IMR-90 (cell line): Measurements from ENCODE around the gene ASPRV1. TPM values are rescaled to one million over a fixed set of nuclear protein-coding genes. Genes with fewer than 3 reads are reported as not detected.
A peak's percentile ranks its signal among the peaks of the same experiment; 100 is the strongest.

ENCODE experiments used
- ATAC-seq: fragments of 200-7000 bp; cut with Tn5 transposase; 2 replicates; pipeline ENCODE4 v1.9.1; 2020; ENCODE audit warnings: low read depth, mild to moderate bottlenecking, moderate library complexity
- BruUV-seq: library from RNA; stranded (reverse); fragments of 400-500 nt; replicated peaks from 2 replicates; lab custom pipeline; 2021; lab: Mats Ljungman, UMichigan
- CTCF ChIA-PET: fragments of 300-600 bp; formaldehyde crosslinking; extraction: SDS; loops from one replicate; lab custom pipeline; 2021; ENCODE audit warnings: antibody characterized with exemption; lab: Yijun Ruan, JAX
- POLR2A ChIA-PET: fragments of 300-600 bp; sonication (Branson Sonifier 250); formaldehyde crosslinking; loops from one replicate; lab custom pipeline; 2022; ENCODE audit warnings: antibody characterized with exemption; ENCODE audit not compliant: unreplicated experiment; lab: Charles Lee
- DNase-seq: peaks from one replicate; pipeline ENCODE4 v3.0.0; 2013
- H2AFZ ChIP-seq: replicated peaks from 2 replicates; pipeline ENCODE3; 2013; ENCODE audit warnings: low read length, mild to moderate bottlenecking; ENCODE audit not compliant: poor library complexity
- H2AK5ac ChIP-seq: 2 replicates; pipeline ENCODE4 v1.6.1; 2013; ENCODE audit warnings: low read depth, low read length, inconsistent platforms
- H2AK9ac ChIP-seq: replicated peaks from 2 replicates; pipeline ENCODE3; 2013; ENCODE audit warnings: mild to moderate bottlenecking, low read depth, low read length, moderate library complexity; ENCODE audit not compliant: poor library complexity
- H2BK120ac ChIP-seq: 2 replicates; pipeline ENCODE4 v1.6.1; 2013; ENCODE audit warnings: low read depth, low read length, inconsistent platforms
- H2BK15ac ChIP-seq: 3 replicates; pipeline ENCODE4 v1.6.1; 2013; ENCODE audit warnings: low read depth, low read length, inconsistent platforms
- H2BK20ac ChIP-seq: 2 replicates; pipeline ENCODE4 v1.6.1; 2013; ENCODE audit warnings: low read depth, mild to moderate bottlenecking, inconsistent platforms, low read length, moderate library complexity
- H2BK5ac ChIP-seq: 2 replicates; pipeline ENCODE4 v1.6.1; 2013; ENCODE audit warnings: mild to moderate bottlenecking, low read depth, low read length, inconsistent platforms; ENCODE audit not compliant: poor library complexity, severe bottlenecking
- H3K14ac ChIP-seq: replicated peaks from 2 replicates; pipeline ENCODE4 v1.6.1; 2013; ENCODE audit warnings: low read depth, low read length, inconsistent platforms
- H3K18ac ChIP-seq: 2 replicates; pipeline ENCODE4 v1.6.1; 2013; ENCODE audit warnings: low read depth, low read length, control low read depth
- H3K23ac ChIP-seq: 2 replicates; pipeline ENCODE4 v1.6.1; 2013; ENCODE audit warnings: low read depth, low read length, inconsistent platforms
- H3K27ac ChIP-seq: 2 replicates; pipeline ENCODE4 v1.5.1; 2013; ENCODE audit warnings: mild to moderate bottlenecking, control low read depth, low read length; ENCODE audit not compliant: insufficient read depth
- H3K27me3 ChIP-seq: 2 replicates; pipeline ENCODE4 v1.6.1; 2013; ENCODE audit warnings: low read length; ENCODE audit not compliant: control insufficient read depth, insufficient read depth
- H3K36me3 ChIP-seq: 2 replicates; pipeline ENCODE4 v1.6.1; 2013; ENCODE audit warnings: low read length, mixed read lengths; ENCODE audit not compliant: control insufficient read depth, insufficient read depth
- H3K4ac ChIP-seq: 2 replicates; pipeline ENCODE4 v1.6.1; 2013; ENCODE audit warnings: low read depth, low read length, inconsistent platforms
- H3K4me1 ChIP-seq: 2 replicates; pipeline ENCODE4 v1.6.1; 2013; ENCODE audit warnings: low read length, mixed read lengths; ENCODE audit not compliant: control insufficient read depth, insufficient read depth
- H3K4me2 ChIP-seq: 2 replicates; pipeline ENCODE4 v1.6.1; 2013; ENCODE audit warnings: low read depth, mild to moderate bottlenecking, control low read depth, low read length, moderate library complexity
- H3K4me3 ChIP-seq: 2 replicates; pipeline ENCODE4 v1.5.1; 2013; ENCODE audit warnings: low read depth, mild to moderate bottlenecking, control low read depth, low read length, moderate library complexity; ENCODE audit not compliant: insufficient read depth
- H3K56ac ChIP-seq: 2 replicates; pipeline ENCODE4 v1.6.1; 2013; ENCODE audit warnings: low read length, inconsistent platforms; ENCODE audit not compliant: insufficient read depth; ENCODE audit errors: extremely low read depth
- H3K79me1 ChIP-seq, 2 experiments: 2 replicates each; pipeline ENCODE4 v1.6.1; 2013; ENCODE audit warnings: low read length in 2 of 2, inconsistent platforms in 1 of 2, low read depth in 1 of 2
- H3K9ac ChIP-seq: 2 replicates; pipeline ENCODE4 v1.6.1; 2013; ENCODE audit warnings: low read depth, low read length, control low read depth
- H3K9me1 ChIP-seq: 2 replicates; pipeline ENCODE4 v1.6.1; 2013; ENCODE audit warnings: low read length, inconsistent platforms; ENCODE audit not compliant: insufficient read depth
- H3K9me3 ChIP-seq: 2 replicates; pipeline ENCODE4 v1.6.1; 2013; ENCODE audit warnings: low read length; ENCODE audit not compliant: control insufficient read depth, insufficient read depth
- H4K20me1 ChIP-seq: 2 replicates; pipeline ENCODE4 v1.6.1; 2013; ENCODE audit warnings: low read length, inconsistent platforms; ENCODE audit not compliant: insufficient read depth
- H4K5ac ChIP-seq: 2 replicates; pipeline ENCODE4 v1.6.1; 2013; ENCODE audit warnings: mild to moderate bottlenecking, low read depth, low read length, control low read depth
- H4K8ac ChIP-seq, 2 experiments: 2 replicates each; pipeline ENCODE4 v1.6.1; 2013; ENCODE audit warnings: low read depth in 2 of 2, low read length in 2 of 2, control low read depth in 1 of 2, inconsistent platforms in 1 of 2
- H4K91ac ChIP-seq: 2 replicates; pipeline ENCODE4 v1.6.1; 2013; ENCODE audit warnings: low read depth, low read length, inconsistent platforms; ENCODE audit not compliant: insufficient read depth
- CHD1 ChIP-seq: IDR thresholded peaks from 2 replicates; pipeline ENCODE4 v1.6.1; 2012; ENCODE audit warnings: low read depth, low read length, improper control_type of control experiment
- USF2 ChIP-seq: fragments of 150-350 bp; IDR thresholded peaks from 2 replicates; pipeline ENCODE4 v1.6.1; 2017; ENCODE audit warnings: mild to moderate bottlenecking, antibody characterized with exemption, low read length, low read depth
- WGBS, 2 experiments: methylation state at CpG; one replicate each; pipeline versions ENCODE4 v1.1.5 to v1.1.7; 2013; ENCODE audit warnings: missing lambda C conversion rate in 2 of 2; ENCODE audit not compliant: insufficient read length in 1 of 2; ENCODE audit errors: extremely low coverage in 2 of 2; 5-methylcytosine and 5-hydroxymethylcytosine counted together
- dilution Hi-C: fragments of 300-500 bp; cut with HindIII; formaldehyde crosslinking; loops from one replicate; pipeline ENCODE4 v1.14.3; 2018; ENCODE audit warnings: low sequenced_read_pairs; ENCODE audit not compliant: unreplicated experiment
- in situ Hi-C: fragments of 300-500 bp; cut with MboI; formaldehyde crosslinking; loops from 3 replicates; pipeline ENCODE4 v1.14.3; 2019; ENCODE audit warnings: low sequenced_read_pairs, inconsistent platforms, mixed read lengths
- intact Hi-C: fragments of 100-400 bp; cut with micrococcal nuclease; formaldehyde crosslinking; loops from 2 replicates; pipeline ENCODE4 v1.10.0; 2022
- polyA plus RNA-seq, 3 experiments: library from polyadenylated mRNA; depleted of rRNA; stranded (reverse); fragments of >200 nt; gene quantifications; 2 replicates each; pipeline ENCODE4 v1.2.3, GENCODE V29; 2012; ENCODE audit warnings: low replicate concordance in 1 of 3
- total RNA-seq: library from RNA; depleted of rRNA; stranded (reverse); fragments of >200 nt; gene quantifications from 2 replicates; pipeline ENCODE4 v1.2.3, GENCODE V29; 2012

ASPRV1 gene
- total and polyA plus RNA-seq, 2 of the 4 experiments (the other 2 are of a cell fraction), result 0.14 to 0.18 TPM

- ATAC-seq, result no peak
Measured at GRCh38 chr2:69955029-69955428, 6.4 kb downstream of the ASPRV1 start.

More at GRCh38 chr2:69955029-69955428, 6.4 kb downstream of the ASPRV1 start:
- peak; percentile 26 for DNase-seq
- Histone ChIP-seq H3K4ac (no peak overlapping the region), H2BK20ac (no peak overlapping the region), H2AFZ (peak overlapping the region; percentile 58), H3K79me1 (no peaks in the 10 kb centered on the region), H4K91ac (no peak overlapping the region), H3K4me2 (no peak overlapping the region), H3K36me3 (no peaks in the 10 kb centered on the region), H2BK15ac (no peak overlapping the region), H3K23ac (no peak overlapping the region), H3K27me3 (peaks cover 32% of the 10 kb centered on the region), H3K9me3 (no peaks in the 10 kb centered on the region), H2BK120ac (no peak overlapping the region), H2BK5ac (no peak overlapping the region), H3K18ac (no peak overlapping the region), H3K4me3 (no peak overlapping the region), H3K27ac (no peak overlapping the region), H3K4me1 (no peaks in the 10 kb centered on the region), H4K5ac (no peak overlapping the region), H3K9ac (no peak overlapping the region), H4K8ac (no peak overlapping the region), H3K14ac (no peak overlapping the region), H3K56ac (no peak overlapping the region), H2AK9ac (no peak overlapping the region), H4K20me1 (no peaks in the 10 kb centered on the region), H3K9me1 (peaks cover 6% of the 10 kb centered on the region; the same call in 1 of the 2 replicates), H2AK5ac (no peak overlapping the region)
- CTCF ChIA-PET, result interaction anchor here (0.8 kb wide), 1 partner anchor 8 kb away, joined by 3 read pairs; no protein-coding TSS in a partner anchor
- in situ Hi-C loops (no loop called here), dilution Hi-C loops (no loop called here), intact Hi-C loops (no loop called here)
- no TSS peak for BruUV-seq
- 89% methylated on average over 3 of the region's 11 CpGs; no CpG with 5 or more reads in 1 of the 2 experiments for WGBS, 2 experiments
- POLR2A ChIA-PET, result no interaction called here
- TF ChIP-seq USF2 (peak; percentile 54; the same call in 1 of the 2 replicates), CHD1 (no peak)
